GM18520 (cell line): Measurements from ENCODE around the gene GCM1.
A peak's percentile ranks its signal among the peaks of the same experiment; 100 is the strongest.

Experiments used
- ATAC-seq: cut with Tn5 transposase; IDR thresholded peaks from one replicate; pipeline ENCODE4 v1.9.1; 2021; ENCODE audit not compliant: unreplicated experiment

Gene GCM1

DNA sequence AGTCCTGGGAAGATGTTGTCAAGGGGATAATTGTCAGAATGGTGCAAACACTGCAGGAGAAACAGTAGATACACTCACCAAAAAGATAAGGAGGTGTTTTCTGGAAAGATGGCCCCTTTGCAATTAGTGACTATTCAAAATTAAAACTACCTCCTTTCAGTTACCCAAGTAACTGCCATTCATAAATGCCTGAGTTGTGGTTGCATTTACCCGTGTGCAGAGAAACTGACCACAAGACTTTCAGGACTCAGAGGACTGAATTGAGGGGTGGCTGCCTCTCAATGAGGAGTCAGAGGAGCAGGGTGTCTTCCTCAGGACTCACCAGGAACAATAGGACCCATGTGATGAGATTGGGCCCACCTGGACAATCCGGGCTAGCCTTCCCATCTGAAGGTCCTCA is 39.0 kb downstream of the GCM1 start:
- ATAC-seq: peak; percentile 55

DNA sequence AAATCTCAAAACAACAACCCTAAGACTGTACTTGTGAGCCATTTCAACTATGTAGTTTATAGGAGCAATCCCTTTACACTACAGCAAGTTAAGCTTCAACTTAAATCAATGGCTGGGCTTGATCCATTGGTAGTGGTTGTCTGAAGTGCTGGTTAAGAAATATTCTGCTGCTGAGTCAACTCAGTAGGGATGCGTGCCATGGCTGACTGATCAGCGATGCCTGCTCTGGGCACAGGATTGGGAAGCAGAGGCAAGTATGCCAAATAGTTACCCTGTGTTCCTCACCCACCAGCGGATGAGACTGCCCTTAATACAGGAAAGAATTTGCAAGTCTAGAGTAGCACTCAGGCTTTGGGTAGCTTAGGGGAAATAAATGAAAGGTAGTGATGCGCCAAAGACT is 41.5 kb downstream of the GCM1 start:
- ATAC-seq: no peak

DNA sequence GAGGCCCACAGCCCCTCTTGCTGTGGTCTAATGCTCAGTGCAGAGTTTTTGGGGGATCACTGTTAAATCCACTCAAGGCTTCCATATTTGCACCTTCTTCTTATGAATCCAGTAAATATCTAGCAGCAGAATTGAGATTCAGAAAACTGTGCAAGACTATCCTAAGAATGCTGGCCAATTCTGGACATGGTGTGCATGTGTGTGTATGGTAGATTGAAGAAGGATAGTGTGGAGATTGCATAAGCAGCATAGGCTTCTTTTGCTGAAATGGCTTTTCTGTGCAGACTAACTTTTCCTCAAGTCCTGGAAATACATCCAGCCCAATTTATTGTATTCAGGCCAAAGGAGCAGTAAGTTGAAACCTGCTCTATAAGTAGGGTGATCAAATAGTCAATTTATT is 43.7 kb downstream of the GCM1 start:
- no peak for ATAC-seq

DNA sequence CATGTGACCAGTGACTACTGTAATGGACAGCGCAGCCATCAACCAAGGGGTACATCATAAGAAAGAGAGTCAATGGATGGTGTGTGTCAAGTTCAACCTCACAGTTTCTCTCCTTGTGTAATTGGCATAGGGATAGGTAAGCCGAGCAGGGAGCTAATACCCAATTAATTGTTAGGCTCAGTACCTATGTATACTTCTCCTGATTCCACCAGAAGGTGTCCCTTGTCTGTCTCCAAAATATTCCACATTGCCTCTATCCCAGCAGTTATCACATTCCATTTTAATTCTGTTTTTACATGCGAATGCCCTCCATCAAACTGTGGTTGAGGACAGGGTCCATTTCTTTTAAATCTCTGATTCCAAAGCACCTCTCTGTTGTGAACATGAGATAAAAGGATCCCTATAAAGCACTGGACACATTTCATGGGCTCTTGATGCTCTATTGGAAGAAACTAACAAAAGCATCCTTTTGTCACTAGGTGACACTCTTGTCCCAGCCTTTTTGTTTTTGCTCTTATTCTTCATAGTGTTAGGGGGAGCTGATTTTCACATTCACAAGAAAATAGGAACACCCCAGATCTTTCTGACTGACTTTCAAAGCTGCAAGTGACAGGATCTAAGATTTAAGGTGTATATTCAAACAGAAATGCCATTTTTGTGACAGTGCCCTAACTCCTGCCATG is 44.5 kb downstream of the GCM1 start:
- no peak for ATAC-seq

DNA sequence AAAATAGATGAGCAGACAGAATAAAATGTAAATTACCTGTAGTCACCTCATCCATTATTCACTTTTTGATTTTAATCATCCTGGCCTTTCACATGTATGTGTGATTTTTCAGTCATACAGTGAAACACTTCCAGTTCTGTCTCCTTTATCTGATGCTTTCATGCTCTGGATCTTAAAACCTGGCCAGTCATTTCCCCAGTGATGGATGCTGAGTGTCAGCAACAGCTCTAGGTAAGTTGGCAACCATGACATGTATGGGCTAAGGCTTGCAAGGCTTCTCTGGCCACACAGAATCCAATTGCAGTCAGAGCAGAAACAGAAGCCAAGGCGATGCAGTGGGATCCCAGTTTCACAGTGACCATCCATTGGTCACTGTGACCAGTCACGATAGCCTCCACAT is 47.6 kb downstream of the GCM1 start:
- ATAC-seq: no peak

DNA sequence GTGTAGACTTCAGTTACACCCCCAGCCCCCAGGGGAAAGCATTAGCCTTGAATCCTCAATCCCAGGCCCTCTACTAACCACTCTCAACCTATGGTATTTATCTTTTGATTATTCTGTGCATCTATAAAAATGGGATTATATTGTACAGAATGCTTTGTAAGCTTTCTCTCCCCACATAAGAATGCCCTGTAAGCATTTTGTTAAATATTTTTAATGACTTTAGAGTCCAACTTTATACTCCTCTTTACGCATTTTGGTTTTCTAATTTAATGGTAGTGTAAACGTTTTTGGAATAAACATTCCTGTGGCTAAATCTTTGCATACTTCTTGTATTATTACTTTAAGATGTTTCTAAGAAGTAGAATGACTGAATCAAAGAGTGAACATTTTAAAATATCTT is 48.1 kb downstream of the GCM1 start:
- ATAC-seq: no peak

DNA sequence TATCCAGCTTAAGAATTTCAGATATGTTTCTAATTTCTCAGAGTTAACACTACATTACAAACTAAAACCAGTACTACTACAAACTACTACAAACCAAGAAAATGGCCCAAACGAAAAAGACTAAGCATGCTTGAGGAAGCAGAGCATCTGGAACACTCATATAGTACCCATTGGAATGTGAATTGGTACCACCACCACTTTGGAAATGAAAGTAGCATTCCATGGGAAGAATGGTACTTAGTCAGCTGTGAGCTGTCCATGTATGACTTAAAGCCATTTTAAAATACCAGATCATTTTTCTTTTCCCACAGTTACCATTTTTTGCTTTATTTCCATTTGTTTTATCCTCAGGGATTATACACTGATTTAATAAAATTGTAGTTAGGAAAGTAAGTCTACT is 52.9 kb downstream of the GCM1 start:
- ATAC-seq: no peak

DNA sequence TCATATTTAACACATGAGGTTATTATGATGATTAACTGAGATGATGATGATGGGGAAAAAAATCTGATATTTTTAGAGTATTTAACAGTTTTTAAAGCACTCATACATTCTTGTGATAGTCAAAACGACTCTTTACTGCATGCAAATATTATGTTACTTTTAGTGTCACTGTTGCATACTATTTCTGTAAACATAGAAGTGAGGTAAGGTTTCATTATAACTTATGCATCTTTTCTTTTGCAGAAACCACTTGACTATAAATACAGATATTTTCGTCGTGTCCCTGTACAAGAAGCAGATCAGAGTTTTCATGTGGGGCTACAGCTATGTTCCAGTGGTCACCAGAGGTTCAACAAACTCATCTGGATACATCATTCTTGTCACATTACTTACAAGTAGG is 53.4 kb downstream of the GCM1 start:
- ATAC-seq: no peak

DNA sequence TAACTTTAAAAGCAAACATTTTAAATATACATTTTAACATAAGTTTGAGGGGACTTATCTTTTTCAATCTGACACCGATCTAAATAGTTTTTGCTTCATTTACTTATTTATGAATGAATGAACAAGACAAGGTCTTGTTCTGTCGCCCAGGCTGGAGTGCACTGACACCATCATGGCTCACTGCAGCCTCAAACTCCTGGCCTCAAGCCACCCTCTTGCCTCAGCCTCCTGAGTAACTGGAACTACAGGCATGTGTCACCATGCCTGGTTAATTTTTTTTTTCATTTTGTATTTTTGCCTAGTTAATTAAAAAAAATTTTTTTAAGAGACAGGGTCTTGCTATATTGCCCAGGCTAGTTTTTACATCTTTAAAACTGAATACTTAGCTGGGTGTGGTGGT is 58.1 kb downstream of the GCM1 start:
- ATAC-seq: no peak

DNA sequence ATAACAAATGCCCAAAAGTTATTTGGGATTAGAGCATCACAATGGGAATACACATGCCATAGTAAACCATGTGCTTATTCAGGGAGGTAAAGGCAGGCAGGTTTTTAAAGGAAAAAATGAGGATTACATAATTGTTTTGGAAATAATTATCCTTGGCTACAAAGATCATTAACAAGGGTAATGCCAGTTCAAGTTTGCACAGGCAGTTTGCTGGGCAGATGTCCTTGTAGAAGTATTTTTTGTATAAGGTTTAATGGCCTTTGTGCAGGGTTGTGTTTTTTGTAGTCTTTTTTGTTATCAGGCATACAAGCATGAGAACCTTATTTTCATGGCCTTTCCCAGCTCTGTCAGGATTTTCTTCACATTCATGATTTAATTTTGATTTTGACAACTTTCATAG is 58.7 kb downstream of the GCM1 start:
- ATAC-seq: no peak

DNA sequence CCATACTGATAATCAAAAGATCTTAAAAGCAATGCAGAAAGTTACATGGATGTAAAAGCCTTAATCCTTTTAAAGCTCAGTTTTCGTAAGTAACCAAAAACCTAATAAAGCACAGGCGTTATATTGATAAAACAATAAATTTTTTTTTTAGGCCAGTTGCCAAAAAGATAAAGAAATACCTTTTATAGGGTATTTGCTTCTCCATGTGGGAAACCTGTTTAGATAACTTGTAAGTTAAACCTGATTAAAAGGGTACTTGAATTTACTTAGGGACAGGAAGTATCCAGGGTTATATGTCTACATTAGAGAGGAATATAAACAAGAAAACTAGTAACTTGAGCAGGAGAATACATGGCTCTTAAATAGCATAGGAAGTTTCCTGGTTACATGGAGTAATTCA is 62.3 kb downstream of the GCM1 start:
- no peak for ATAC-seq

DNA sequence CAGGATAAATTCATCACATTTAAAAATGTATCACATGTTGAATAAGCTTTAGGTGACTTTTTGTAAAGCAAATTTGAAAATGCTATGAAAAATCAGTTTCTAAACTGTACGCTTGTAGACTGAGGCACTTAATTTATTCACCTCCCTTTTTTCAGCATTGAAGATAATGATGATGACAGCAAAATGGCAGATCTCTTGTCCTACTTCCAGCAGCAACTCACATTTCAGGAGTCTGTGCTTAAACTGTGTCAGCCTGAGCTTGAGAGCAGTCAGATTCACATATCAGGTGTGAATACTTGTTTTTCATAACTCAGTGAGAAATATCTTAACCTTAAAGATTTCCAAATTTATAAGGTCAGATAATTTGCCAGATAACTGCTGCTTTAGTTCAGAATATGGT is 67.8 kb downstream of the GCM1 start:
- ATAC-seq: no peak
